HL-60 (cell line): ENCODE data around the gene FBXO24.

ENCODE experiments used
- CTCF ChIP-seq: IDR thresholded peaks from one replicate; pipeline ENCODE4 v1.5.1; 2011; ENCODE audit warnings: low read length, control low read depth, inconsistent platforms; ENCODE audit not compliant: insufficient read depth
- GABPA ChIP-seq: IDR thresholded peaks from 2 replicates; pipeline ENCODE4 v1.6.1; 2012; ENCODE audit warnings: low read depth
- POLR2AphosphoS5 ChIP-seq: IDR thresholded peaks from 2 replicates; pipeline ENCODE4 v1.6.1; 2012; ENCODE audit warnings: low read depth
- SPI1 ChIP-seq: IDR thresholded peaks from 2 replicates; pipeline ENCODE4 v1.6.1; 2012; ENCODE audit warnings: low read depth, mild to moderate bottlenecking, borderline replicate concordance

DNA sequence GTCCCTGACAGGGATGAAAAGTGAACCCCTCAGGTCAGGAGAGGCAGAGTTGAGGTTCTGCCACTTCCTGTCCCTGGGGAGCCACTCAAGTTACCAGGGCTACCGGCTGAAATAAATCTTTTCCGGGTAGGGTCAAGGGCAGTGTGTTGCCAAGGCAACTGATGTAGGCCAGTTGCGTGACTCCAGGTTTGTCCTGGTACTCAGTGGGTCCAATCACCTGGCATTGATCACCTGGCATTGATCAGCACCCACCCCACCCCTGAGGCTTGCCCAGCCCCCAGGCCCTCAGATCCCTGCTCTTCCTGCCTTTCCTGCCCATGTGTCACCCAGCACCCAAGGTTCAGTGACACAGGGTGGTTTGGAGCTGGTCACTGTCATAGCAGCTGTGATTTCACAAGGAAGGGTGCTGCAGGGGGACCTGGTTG is 18.4 kb upstream of the FBXO24 start:
- no peak for TF ChIP-seq CTCF
- TF ChIP-seq POLR2AphosphoS5 = no peak
- TF ChIP-seq SPI1 = no peak
- no peak for TF ChIP-seq GABPA
